VCaP (cell line): ENCODE measurements around the gene ZNF415.

Source experiments
- H3K27ac ChIP-seq: fragments of 450-650 bp; 2 replicates; pipeline ENCODE4 v1.5.1; 2017
- CTCF ChIP-seq: fragments of 450-650 bp; conservative IDR thresholded peaks from 2 replicates; pipeline ENCODE4 v1.5.1; 2017; ENCODE audit warnings: mild to moderate bottlenecking, moderate library complexity

ZNF415 gene

GRCh38 chr19:53132141-53132991, at the start of gene ZNF415:
Gene ZNF415, minus strand, starts transcription at chr19:53132910. Its CDS starts 10,234 bp downstream, at chr19:53122676.
- TF ChIP-seq CTCF, result no peak

GRCh38 chr19:53182202-53182601, 49.5 kb upstream of the ZNF415 start:
- H3K27ac ChIP-seq, result no peak overlapping the region
- no peak for TF ChIP-seq CTCF

More at GRCh38 chr19:53132141-53132991, at the start of gene ZNF415:
- peak within 1 kb of the TSS; percentile 75 for H3K27ac ChIP-seq

- TF ChIP-seq CTCF, result no peak
These were observed 45.3 kb upstream of the ZNF415 start for GRCh38 chr19:53177986-53178385.

GRCh38 chr19:53172889-53173288, 40.2 kb upstream of the ZNF415 start:
- no peak for TF ChIP-seq CTCF

More at GRCh38 chr19:53177986-53178385, 45.3 kb upstream of the ZNF415 start:
- no peak overlapping the region for H3K27ac ChIP-seq

GRCh38 chr19:53165691-53166091, 33.0 kb upstream of the ZNF415 start:
- H3K27ac ChIP-seq, result no peak overlapping the region
- TF ChIP-seq CTCF, result no peak

More at GRCh38 chr19:53172889-53173288, 40.2 kb upstream of the ZNF415 start:
- H3K27ac ChIP-seq, result no peak overlapping the region

GRCh38 chr19:53161123-53161522, 28.4 kb upstream of the ZNF415 start:
- no peak overlapping the region for H3K27ac ChIP-seq
- no peak for TF ChIP-seq CTCF

DNA sequence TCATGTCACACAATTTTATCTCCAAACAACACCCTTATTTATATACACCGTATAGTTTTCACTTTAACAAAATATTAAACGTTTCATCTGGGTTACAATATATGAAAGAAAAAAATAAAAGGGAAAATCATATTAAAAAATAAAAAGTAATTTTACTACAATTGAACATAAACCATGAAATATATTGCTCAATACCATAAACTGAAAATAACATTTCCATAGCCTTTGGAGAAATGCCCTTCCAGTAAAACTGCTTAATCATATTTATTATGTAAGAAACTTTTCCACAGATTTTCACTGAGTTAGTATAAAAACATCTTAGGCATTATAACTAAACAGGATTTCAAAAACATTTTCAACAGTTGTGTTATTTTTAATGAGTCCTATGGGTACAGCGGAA, 27.6 kb upstream of the ZNF415 start:
- TF ChIP-seq CTCF, result no peak

More for the DNA sequence above, 27.6 kb upstream of the ZNF415 start:
- no peak overlapping the region for H3K27ac ChIP-seq
